ENCODE data around the gene FBXW9. TPM values are rescaled to one million over a fixed set of nuclear protein-coding genes. Genes with fewer than 3 reads are reported as not detected.

Gene FBXW9
- total RNA-seq, 1 experiment from 2014 or later = 21.0 TPM

DNA sequence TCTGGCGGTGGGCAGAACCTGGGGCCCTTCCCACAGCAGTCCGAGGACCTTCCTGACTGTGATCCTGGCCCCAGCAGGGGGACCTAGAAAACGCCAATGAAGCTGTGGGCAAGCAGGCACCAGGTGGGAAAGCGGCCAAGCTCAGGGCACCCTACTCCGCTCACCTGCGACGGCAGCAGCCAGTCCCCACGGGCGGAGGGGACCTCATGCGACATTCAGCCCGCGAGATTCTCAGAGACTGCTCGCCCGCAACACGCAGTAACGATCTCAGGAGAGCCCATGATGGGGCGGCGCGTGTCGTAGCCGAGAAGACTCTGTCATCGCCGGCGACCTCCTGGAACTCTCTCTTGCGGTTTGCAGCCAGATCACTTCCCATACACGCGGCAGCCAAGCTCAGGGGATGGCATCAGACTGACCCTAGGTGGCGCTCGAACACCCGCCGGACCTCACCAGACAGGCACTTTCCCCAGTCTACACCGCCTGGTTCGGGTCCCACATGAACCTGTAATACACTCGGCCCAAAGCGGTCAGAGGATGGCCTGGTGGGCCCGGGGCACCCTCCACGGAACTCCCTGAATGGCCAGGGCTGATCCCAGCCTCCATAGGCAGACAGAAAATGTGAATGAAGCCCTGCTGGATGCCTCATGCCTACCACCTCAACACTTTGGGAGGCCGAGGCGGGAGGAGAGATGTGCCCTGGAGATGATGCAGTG is 56.4 kb downstream of the FBXW9 start:
- TF ChIP-seq, protein P1, sequence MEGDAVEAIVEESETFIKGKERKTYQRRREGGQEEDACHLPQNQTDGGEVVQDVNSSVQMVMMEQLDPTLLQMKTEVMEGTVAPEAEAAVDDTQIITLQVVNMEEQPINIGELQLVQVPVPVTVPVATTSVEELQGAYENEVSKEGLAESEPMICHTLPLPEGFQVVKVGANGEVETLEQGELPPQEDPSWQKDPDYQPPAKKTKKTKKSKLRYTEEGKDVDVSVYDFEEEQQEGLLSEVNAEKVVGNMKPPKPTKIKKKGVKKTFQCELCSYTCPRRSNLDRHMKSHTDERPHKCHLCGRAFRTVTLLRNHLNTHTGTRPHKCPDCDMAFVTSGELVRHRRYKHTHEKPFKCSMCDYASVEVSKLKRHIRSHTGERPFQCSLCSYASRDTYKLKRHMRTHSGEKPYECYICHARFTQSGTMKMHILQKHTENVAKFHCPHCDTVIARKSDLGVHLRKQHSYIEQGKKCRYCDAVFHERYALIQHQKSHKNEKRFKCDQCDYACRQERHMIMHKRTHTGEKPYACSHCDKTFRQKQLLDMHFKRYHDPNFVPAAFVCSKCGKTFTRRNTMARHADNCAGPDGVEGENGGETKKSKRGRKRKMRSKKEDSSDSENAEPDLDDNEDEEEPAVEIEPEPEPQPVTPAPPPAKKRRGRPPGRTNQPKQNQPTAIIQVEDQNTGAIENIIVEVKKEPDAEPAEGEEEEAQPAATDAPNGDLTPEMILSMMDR (conservative IDR thresholded peaks at IDR 0.05) = peak; percentile 73
- no peak for TF ChIP-seq EZH2 (IDR thresholded peaks at IDR 0.05; ENCODE audit: low read depth)
- H3K79me2 ChIP-seq (ENCODE audit: low read depth) = no peaks in the 10 kb centered on the region
- DNase-seq = peak; percentile 58 to 68
- H3K4me1 ChIP-seq (replicated peaks; ENCODE audit: insufficient read depth) = no peaks in the 10 kb centered on the region
- H3K27ac ChIP-seq = no peak overlapping the region
- H3K9me2 ChIP-seq (ENCODE audit: insufficient read depth) = no peaks in the 10 kb centered on the region
- no TSS peak for BruUV-seq (replicated peaks)
- H3K9me3 ChIP-seq (ENCODE audit: insufficient read depth, low read depth) = no peaks in the 10 kb centered on the region
- no peaks in the 10 kb centered on the region for H3K27me3 ChIP-seq (ENCODE audit: insufficient read depth, low read depth)
- H3K4me3 ChIP-seq = no peak overlapping the region
- H2AFZ ChIP-seq = peak overlapping the region; percentile 45; the same call in 1 of the 2 replicates
- CTCF ChIA-PET = interaction anchor here (0.6 to 0.8 kb wide), 2 partner anchors 28 to 32 kb away, joined by 4 read pairs; no protein-coding TSS in a partner anchor
- no peaks in the 10 kb centered on the region for H3K36me3 ChIP-seq (ENCODE audit: low read depth)
- no peaks in the 10 kb centered on the region for H4K20me1 ChIP-seq (ENCODE audit: insufficient read depth)
- H3K4me2 ChIP-seq = peak overlapping the region; percentile 37; the same call in 1 of the 2 replicates
- POLR2A ChIA-PET (ENCODE audit: unreplicated experiment) = no interaction called here
- H3F3A ChIP-seq (ENCODE audit: insufficient read depth, low read depth) = peaks cover under 1% of the 10 kb centered on the region; the same call in 1 of the 2 replicates
- intact Hi-C loops (cut with micrococcal nuclease; ENCODE audit: unreplicated experiment) = no loop called here

Other genes with a start within 250 kb of the FBXW9 start
- gene ZNF709, start 211.8 kb downstream of the FBXW9 start, total RNA-seq (2021) = 1.6 and 1.8 TPM in 2 replicates
- gene ZNF564, start 145.1 kb downstream of the FBXW9 start, total RNA-seq (2021) = 8.3 and 14.8 TPM in 2 replicates
- 7.5 and 8.9 TPM in 2 replicates for gene ZNF490, start 85.8 kb downstream of the FBXW9 start, total RNA-seq (2021)
- gene ZNF791, start 85.7 kb downstream of the FBXW9 start, total RNA-seq (2021) = 22.4 and 27.7 TPM in 2 replicates
- 41.5 and 48.2 TPM in 2 replicates for gene MAN2B1, start 29.9 kb downstream of the FBXW9 start, total RNA-seq (2021)
- gene WDR83, start 29.8 kb downstream of the FBXW9 start, total RNA-seq (2021) = 12.9 and 21.2 TPM in 2 replicates
- gene DHPS, start 14.8 kb downstream of the FBXW9 start, total RNA-seq (2021) = 106 and 121 TPM in 2 replicates
- not detected in 2 replicates for gene GNG14, start 8.6 kb downstream of the FBXW9 start, total RNA-seq (2021)
- 67.4 and 77.5 TPM in 2 replicates for gene TNPO2, start 27.3 kb upstream of the FBXW9 start, total RNA-seq (2021)
- 173 and 194 TPM in 2 replicates for gene TRIR, start 38.1 kb upstream of the FBXW9 start, total RNA-seq (2021)
- 72.8 and 81.9 TPM in 2 replicates for gene GET3, start 40.9 kb upstream of the FBXW9 start, total RNA-seq (2021)
- not detected in 2 replicates for gene BEST2, start 55.2 kb upstream of the FBXW9 start, total RNA-seq (2021)
- gene HOOK2, start 78.9 kb upstream of the FBXW9 start, total RNA-seq (2021) = 109 and 127 TPM in 2 replicates
- 70.7 and 87.0 TPM in 2 replicates for gene JUNB, start 94.9 kb upstream of the FBXW9 start, total RNA-seq (2021)
- gene PRDX2, start 105.2 kb upstream of the FBXW9 start, total RNA-seq (2021) = 268 and 271 TPM in 2 replicates
- gene THSD8, start 105.4 kb upstream of the FBXW9 start, total RNA-seq (2021) = 28.8 and 30.0 TPM in 2 replicates
- gene RNASEH2A, start 110.0 kb upstream of the FBXW9 start, total RNA-seq (2021) = 38.6 and 60.4 TPM in 2 replicates
- 0.78 and 1.0 TPM in 2 replicates for gene RTBDN, start 137.9 kb upstream of the FBXW9 start, total RNA-seq (2021)
- 11.4 and 11.9 TPM in 2 replicates for gene MAST1, start 141.9 kb upstream of the FBXW9 start, total RNA-seq (2021)
- gene DNASE2, start 184.8 kb upstream of the FBXW9 start, total RNA-seq (2021) = 68.4 and 81.0 TPM in 2 replicates
- gene KLF1, start 190.6 kb upstream of the FBXW9 start, total RNA-seq (2021) = 0.22 and 0.25 TPM in 2 replicates
- gene GCDH, start 194.5 kb upstream of the FBXW9 start, total RNA-seq (2021) = 23.2 and 27.8 TPM in 2 replicates
- 2.1 and 2.6 TPM in 2 replicates for gene SYCE2, start 222.7 kb upstream of the FBXW9 start, total RNA-seq (2021)
- 53.7 and 76.5 TPM in 2 replicates for gene FARSA, start 237.1 kb upstream of the FBXW9 start, total RNA-seq (2021)
- gene CALR, start 242.0 kb upstream of the FBXW9 start, total RNA-seq (2021) = 606 and 727 TPM in 2 replicates
- gene RAD23A, start 249.2 kb upstream of the FBXW9 start, total RNA-seq (2021) = 186 and 187 TPM in 2 replicates